Progenitor cell of endocrine pancreas (in vitro differentiated cells): Measurements from ENCODE around the gene E2F1. TPM values are rescaled to one million over a fixed set of nuclear protein-coding genes. Genes with fewer than 3 reads are reported as not detected.
"Not testable (repeated sequence)": the region's sequence is repeated elsewhere in the genome, so short reads cannot be mapped to it uniquely, and the experiment has no call there.

Experiments used
- DNase-seq: peaks from one replicate; pipeline ENCODE4 v3.0.0; 2021; ENCODE audit warnings: low spot score; ENCODE audit not compliant: unreplicated experiment
- H3K27ac Mint-ChIP-seq: 2 replicates; pipeline ENCODE4 v1.8.0; 2021; ENCODE audit warnings: mild to moderate bottlenecking, moderate library complexity, mixed read lengths
- H3K27me3 Mint-ChIP-seq: 2 replicates; pipeline ENCODE4 v1.8.0; 2021; ENCODE audit warnings: mixed read lengths
- H3K36me3 Mint-ChIP-seq: 2 replicates; pipeline ENCODE4 v1.8.0; 2022; ENCODE audit warnings: mixed read lengths; ENCODE audit not compliant: insufficient read depth
- H3K4me1 Mint-ChIP-seq: 2 replicates; pipeline ENCODE4 v1.8.0; 2021; ENCODE audit warnings: low read depth, mixed read lengths
- H3K4me3 Mint-ChIP-seq: 2 replicates; pipeline ENCODE4 v1.8.0; 2021; ENCODE audit warnings: low read depth, mild to moderate bottlenecking, moderate library complexity, mixed read lengths
- H3K9me3 Mint-ChIP-seq: 2 replicates; pipeline ENCODE4 v1.8.0; 2021; ENCODE audit warnings: low read depth, mixed read lengths
- CTCF ChIP-seq: fragments of 200-600 bp; sonication (generic); IDR thresholded peaks from one replicate; pipeline ENCODE4 v1.5.0; 2021; ENCODE audit warnings: antibody characterized with exemption, mild to moderate bottlenecking; ENCODE audit not compliant: unreplicated experiment
- total RNA-seq: library from RNA; stranded (reverse); gene quantifications from 2 replicates; pipeline ENCODE4 v1.2.1, GENCODE V29; 2021

Gene E2F1
- total RNA-seq, 1 donor from 2014 or later, result 26.5 TPM

DNA sequence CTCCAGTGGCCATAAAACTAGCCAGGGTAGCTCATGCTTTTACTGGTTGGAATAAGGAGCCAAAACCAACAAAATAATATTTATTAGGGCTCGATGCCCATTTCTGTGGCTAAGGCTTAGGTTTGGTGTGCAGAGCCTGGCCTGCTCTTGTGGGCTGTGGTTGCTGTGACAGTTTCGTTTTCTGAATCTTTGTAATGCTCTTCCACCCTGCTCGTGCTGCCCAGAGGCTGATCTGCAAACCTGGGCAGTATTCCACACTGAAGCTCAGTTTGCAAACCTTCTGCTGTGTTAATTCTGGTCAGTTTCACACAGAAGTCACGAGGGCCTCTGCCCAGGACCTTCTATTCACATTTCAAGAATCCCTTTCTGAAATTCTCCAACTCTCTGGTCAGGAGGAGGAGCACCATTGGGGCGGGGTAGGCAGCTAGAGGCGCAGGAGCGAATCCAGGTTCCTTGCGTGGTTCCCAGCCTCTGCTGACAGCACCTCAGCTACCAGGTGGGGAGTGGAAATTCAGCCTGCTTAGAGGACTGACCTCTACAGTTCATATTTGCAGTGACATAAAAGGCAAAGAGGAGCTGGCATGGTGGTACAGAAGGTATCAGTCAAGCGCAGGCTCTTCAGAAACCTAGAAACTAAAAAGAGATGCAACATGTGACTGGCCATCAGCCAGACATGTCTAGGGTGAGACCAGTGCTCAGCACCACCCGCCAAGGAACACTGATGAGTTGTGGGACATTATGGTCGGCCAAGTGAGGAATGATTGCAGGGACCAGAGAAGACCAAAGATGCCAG lies 38.4 kb downstream of the E2F1 start:
- Mint-ChIP-seq H3K27me3 (no peaks in the 10 kb centered on the region), H3K9me3 (no peaks in the 10 kb centered on the region), H3K4me3 (no peak overlapping the region), H3K27ac (no peak overlapping the region), H3K36me3 (peaks cover 20% of the 10 kb centered on the region), H3K4me1 (peaks cover 34% of the 10 kb centered on the region)
- DNase-seq, result no peak
- no peak for TF ChIP-seq CTCF

GRCh38 chr20:33646959-33647602 lies 39.1 kb downstream of the E2F1 start:
- Mint-ChIP-seq H3K36me3 (peaks cover 21% of the 10 kb centered on the region), H3K4me1 (peaks cover 28% of the 10 kb centered on the region)
- H3K27ac Mint-ChIP-seq, H3K4me3 Mint-ChIP-seq, DNase-seq, H3K27me3 Mint-ChIP-seq, H3K9me3 Mint-ChIP-seq: not testable (repeated sequence)

- TF ChIP-seq CTCF, result no peak
- peaks cover 25% of the 10 kb centered on the region for H3K36me3 Mint-ChIP-seq
- no peak overlapping the region for H3K4me3 Mint-ChIP-seq
- no peaks in the 10 kb centered on the region for H3K9me3 Mint-ChIP-seq
- no peaks in the 10 kb centered on the region for H3K27me3 Mint-ChIP-seq
- H3K4me1 Mint-ChIP-seq, result peaks cover 19% of the 10 kb centered on the region
- H3K27ac Mint-ChIP-seq, result no peak overlapping the region
- DNase-seq, result no peak
Observed at GRCh38 chr20:33646191-33646590, 40.0 kb downstream of the E2F1 start.

- no peak for TF ChIP-seq CTCF
- Mint-ChIP-seq H3K4me3 (no peak overlapping the region), H3K27me3 (no peaks in the 10 kb centered on the region), H3K9me3 (no peaks in the 10 kb centered on the region), H3K27ac (peak overlapping the region; percentile 42), H3K36me3 (peaks cover 29% of the 10 kb centered on the region), H3K4me1 (peaks cover 13% of the 10 kb centered on the region)
- DNase-seq, result no peak
Observed at GRCh38 chr20:33645396-33645795, 40.8 kb downstream of the E2F1 start.

GRCh38 chr20:33645072-33645358 lies 41.2 kb downstream of the E2F1 start:
- Mint-ChIP-seq H3K36me3 (peaks cover 32% of the 10 kb centered on the region), H3K4me1 (peaks cover 13% of the 10 kb centered on the region), H3K27ac (no peak overlapping the region), H3K9me3 (no peaks in the 10 kb centered on the region), H3K27me3 (no peaks in the 10 kb centered on the region), H3K4me3 (no peak overlapping the region)
- no peak for TF ChIP-seq CTCF
- DNase-seq, result no peak
